MM.1S (cell line): ENCODE data around the gene MYO9B.

Experiments used
- CTCF ChIP-seq: fragments of 300-600 bp; sonication (generic); IDR thresholded peaks from 2 replicates; pipeline ENCODE4 v1.5.1; 2016; ENCODE audit warnings: antibody characterized with exemption, low read length, mixed read lengths
- EZH2 ChIP-seq: fragments of 300-600 bp; sonication (generic); optimal IDR thresholded peaks from 2 replicates; pipeline ENCODE3; 2017; ENCODE audit warnings: low read depth, mild to moderate bottlenecking, antibody characterized with exemption, low read length, mixed read lengths

- TF ChIP-seq CTCF (no peak), EZH2 (no peak)
These were observed 36.7 kb downstream of the MYO9B start for GRCh38 chr19:17112271-17112670.
